AG04450 (cell line): Measurements from ENCODE around the gene HK2. TPM values are rescaled to one million over a fixed set of nuclear protein-coding genes. Genes with fewer than 3 reads are reported as not detected.

Source experiments
- CTCF ChIA-PET: fragments of 300-600, 350-600 bp; formaldehyde crosslinking; extraction: SDS; loops from one replicate; lab custom pipeline; 2022; ENCODE audit warnings: antibody characterized with exemption, inconsistent platforms; lab: Charles Lee
- POLR2A ChIA-PET: fragments of 350-600 bp; formaldehyde crosslinking; extraction: SDS; loops from one replicate; lab custom pipeline; 2021; ENCODE audit warnings: antibody characterized with exemption, inconsistent platforms; lab: Yijun Ruan, JAX
- DNase-seq: peaks from one replicate; pipeline ENCODE4 v3.0.0-alpha.2; 2011; ENCODE audit warnings: low read depth, low spot score
- H3K27ac ChIP-seq: one replicate; pipeline ENCODE4 v1.5.1; 2012; ENCODE audit warnings: low read depth, low read length, control low read depth
- H3K27me3 ChIP-seq: one replicate; pipeline ENCODE4 v1.6.0; 2012; ENCODE audit warnings: low read length; ENCODE audit not compliant: control insufficient read depth, insufficient read depth
- H3K4me3 ChIP-seq: 2 replicates; pipeline ENCODE4 v1.5.1; 2011; ENCODE audit warnings: mild to moderate bottlenecking, low read depth, low read length, control low read depth
- H3K9me3 ChIP-seq: 2 replicates; pipeline ENCODE4 v1.5.1; 2012; ENCODE audit warnings: low read length; ENCODE audit not compliant: control insufficient read depth, insufficient read depth
- polyA plus RNA-seq: library from polyadenylated mRNA; depleted of rRNA; stranded (reverse); fragments of >200 nt; gene quantifications from 2 replicates; pipeline ENCODE4 v1.2.3, GENCODE V29; 2011
- TF ChIP-seq, protein P1 (sequence below): IDR thresholded peaks from 2 replicates; pipeline ENCODE4 v1.5.1; 2011; ENCODE audit warnings: low read depth, low read length, control low read depth, inconsistent platforms

Gene HK2
- polyA plus RNA-seq, 1 experiment, result 12.5 TPM

DNA sequence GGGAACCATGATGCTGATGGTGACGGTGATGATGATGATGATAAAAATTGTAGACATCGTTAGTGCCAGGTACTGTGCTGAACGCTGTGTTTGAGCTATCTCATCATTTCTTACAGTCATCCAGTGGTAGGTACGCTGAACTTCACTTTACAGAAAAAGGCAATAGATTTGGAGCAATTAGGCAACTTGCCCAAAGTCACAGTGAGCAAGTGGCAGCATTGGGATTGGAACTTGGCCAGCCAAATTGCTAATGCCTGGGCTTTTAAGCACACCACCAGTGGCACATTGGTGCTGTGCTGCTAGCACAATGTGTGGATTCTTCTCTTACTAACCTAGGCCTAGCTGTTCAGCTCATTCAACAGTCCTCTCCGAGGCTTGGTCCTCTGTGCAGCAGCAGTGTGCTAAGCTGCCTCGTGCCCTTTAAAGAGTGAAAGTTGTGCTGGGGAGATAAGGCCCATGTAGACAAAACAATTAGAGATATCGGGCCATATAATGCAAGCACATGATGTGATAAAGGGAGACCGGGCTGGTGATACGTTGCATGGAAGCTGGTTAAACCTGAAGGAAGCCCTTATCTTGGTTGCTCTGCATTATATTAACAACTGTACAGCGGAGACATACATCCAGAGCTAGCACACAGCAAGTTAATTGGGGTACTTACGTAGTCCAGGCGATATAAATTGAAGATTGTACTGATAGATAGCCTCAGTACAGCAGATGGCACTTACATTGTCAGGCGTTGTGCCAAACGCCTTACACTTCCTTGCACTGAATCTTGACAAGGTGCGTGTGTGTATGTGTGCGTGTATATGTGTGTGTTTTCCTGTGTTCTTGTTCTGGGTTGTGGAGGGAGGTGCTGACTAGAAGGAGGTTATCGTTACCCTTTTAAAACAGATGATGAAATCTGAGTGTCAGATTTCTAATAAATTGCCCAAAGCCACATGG, 28.4 kb downstream of the HK2 start:
- H3K27ac ChIP-seq, result no peak overlapping the region
- H3K4me3 ChIP-seq, result no peak overlapping the region
- TF ChIP-seq, protein P1, sequence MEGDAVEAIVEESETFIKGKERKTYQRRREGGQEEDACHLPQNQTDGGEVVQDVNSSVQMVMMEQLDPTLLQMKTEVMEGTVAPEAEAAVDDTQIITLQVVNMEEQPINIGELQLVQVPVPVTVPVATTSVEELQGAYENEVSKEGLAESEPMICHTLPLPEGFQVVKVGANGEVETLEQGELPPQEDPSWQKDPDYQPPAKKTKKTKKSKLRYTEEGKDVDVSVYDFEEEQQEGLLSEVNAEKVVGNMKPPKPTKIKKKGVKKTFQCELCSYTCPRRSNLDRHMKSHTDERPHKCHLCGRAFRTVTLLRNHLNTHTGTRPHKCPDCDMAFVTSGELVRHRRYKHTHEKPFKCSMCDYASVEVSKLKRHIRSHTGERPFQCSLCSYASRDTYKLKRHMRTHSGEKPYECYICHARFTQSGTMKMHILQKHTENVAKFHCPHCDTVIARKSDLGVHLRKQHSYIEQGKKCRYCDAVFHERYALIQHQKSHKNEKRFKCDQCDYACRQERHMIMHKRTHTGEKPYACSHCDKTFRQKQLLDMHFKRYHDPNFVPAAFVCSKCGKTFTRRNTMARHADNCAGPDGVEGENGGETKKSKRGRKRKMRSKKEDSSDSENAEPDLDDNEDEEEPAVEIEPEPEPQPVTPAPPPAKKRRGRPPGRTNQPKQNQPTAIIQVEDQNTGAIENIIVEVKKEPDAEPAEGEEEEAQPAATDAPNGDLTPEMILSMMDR, result no peak
- ChIA-PET CTCF (interaction anchor here (0.9 to 1.6 kb wide), 7 partner anchors 9 to 337 kb away, joined by 3 to 6 read pairs (median 4); no protein-coding TSS in a partner anchor), POLR2A (interaction anchor here (0.7 kb wide), 1 partner anchor 27 kb away, joined by 3 read pairs; no protein-coding TSS in a partner anchor)
- no peaks in the 10 kb centered on the region for H3K27me3 ChIP-seq
- H3K9me3 ChIP-seq, result no peaks in the 10 kb centered on the region
- DNase-seq, result no peak

GRCh38 chr2:74863802-74864248, 29.9 kb downstream of the HK2 start:
- ChIA-PET POLR2A (no interaction called here), CTCF (no interaction called here)
- no peak overlapping the region for H3K4me3 ChIP-seq
- H3K27ac ChIP-seq, result no peak overlapping the region
- no peak for DNase-seq
- TF ChIP-seq, protein P1, result no peak
- H3K27me3 ChIP-seq, result no peaks in the 10 kb centered on the region
- no peaks in the 10 kb centered on the region for H3K9me3 ChIP-seq

DNA sequence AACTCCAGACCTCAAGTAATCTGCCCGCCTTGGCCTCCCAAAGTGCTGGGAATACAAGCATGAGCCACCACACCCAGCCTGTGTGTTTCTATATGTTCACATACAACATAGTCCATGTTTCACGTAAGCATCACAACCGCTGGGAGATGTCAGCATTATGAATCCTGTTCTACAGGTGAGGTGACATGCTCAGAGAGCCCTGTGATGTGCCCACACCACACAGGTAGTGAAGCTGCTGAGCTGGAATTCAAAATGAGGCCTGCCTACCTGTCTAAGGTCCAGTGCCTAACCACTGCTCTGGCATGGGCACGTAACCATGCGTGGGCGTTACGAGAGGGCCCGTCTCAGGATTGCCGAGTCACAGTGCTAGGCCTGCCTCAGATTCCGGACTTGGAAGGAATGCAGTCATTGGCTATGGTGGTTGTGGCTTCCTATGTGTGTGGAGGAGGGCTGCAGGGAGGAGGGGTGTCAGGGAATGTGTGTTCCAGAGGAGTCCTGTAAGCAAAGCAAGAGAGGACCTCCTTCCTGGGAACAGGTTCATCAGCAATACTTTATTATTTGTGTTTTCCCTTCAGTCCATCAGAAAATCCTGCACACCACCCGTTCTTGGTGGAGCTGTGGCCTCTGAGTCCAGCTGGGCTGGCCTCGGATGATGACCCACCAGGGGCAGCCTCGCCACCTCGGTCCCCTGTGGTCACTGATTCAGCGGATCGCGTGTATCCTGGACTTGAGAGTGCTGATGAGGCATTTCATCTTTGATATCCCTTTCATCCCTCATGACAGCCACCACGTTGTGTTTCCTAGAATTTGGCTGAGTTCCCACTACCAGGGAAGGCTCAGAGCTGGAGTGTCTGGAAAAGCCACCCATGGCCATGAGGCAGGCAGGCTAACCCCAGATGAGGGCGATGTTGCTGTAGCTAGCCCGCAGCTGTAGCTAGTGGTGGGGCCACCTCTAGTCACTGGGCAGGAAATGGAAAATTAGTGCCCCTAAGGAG, 31.1 kb downstream of the HK2 start:
- ChIA-PET POLR2A (no interaction called here), CTCF (no interaction called here)
- Histone ChIP-seq H3K27ac (no peak overlapping the region), H3K27me3 (no peaks in the 10 kb centered on the region), H3K9me3 (no peaks in the 10 kb centered on the region), H3K4me3 (no peak overlapping the region)
- DNase-seq, result no peak
- TF ChIP-seq, protein P1, result no peak

- H3K4me3 ChIP-seq, result no peak overlapping the region
- TF ChIP-seq, protein P1, result no peak
- CTCF ChIA-PET, result interaction anchor here (2.6 kb wide), 1 partner anchor 10 kb away, joined by 9 read pairs; no protein-coding TSS in a partner anchor
- H3K27ac ChIP-seq, result no peak overlapping the region
- no peaks in the 10 kb centered on the region for H3K27me3 ChIP-seq
- no peak for DNase-seq
- POLR2A ChIA-PET, result no interaction called here
- no peaks in the 10 kb centered on the region for H3K9me3 ChIP-seq
These were observed 32.1 kb downstream of the HK2 start for GRCh38 chr2:74865770-74866674.
